H1 (cell line): ENCODE results near the gene ZNF408.

Source experiments
- BACH1 ChIP-seq: IDR thresholded peaks from 2 replicates; pipeline ENCODE4 v1.6.1; 2012; ENCODE audit warnings: low read length, improper control_type of control experiment
- CHD1 ChIP-seq: IDR thresholded peaks from 2 replicates; pipeline ENCODE4 v1.6.1; 2012; ENCODE audit warnings: low read depth, low read length, improper control_type of control experiment
- CHD7 ChIP-seq: fragments of 300-600 bp; sonication (generic); IDR thresholded peaks from 2 replicates; pipeline ENCODE4 v1.7.1; 2012; ENCODE audit warnings: low read length, moderate library complexity, mild to moderate bottlenecking, inconsistent platforms; ENCODE audit not compliant: insufficient replicate concordance
- EP300 ChIP-seq, 2 experiments: IDR thresholded peaks; 1 replicate in 1 of 2; 2 replicates in 1 of 2; pipeline ENCODE4 v1.6.1; 2011 to 2012; ENCODE audit warnings: low read depth in 2 of 2, low read length in 2 of 2, mild to moderate bottlenecking in 2 of 2, borderline replicate concordance in 1 of 2, inconsistent platforms in 1 of 2, moderate library complexity in 1 of 2
- FOSL1 ChIP-seq: IDR thresholded peaks from 2 replicates; pipeline ENCODE4 v1.6.1; 2011; ENCODE audit warnings: mild to moderate bottlenecking, low read depth, low read length, moderate library complexity; ENCODE audit not compliant: insufficient read depth
- JUND ChIP-seq: IDR thresholded peaks from 2 replicates; pipeline ENCODE4 v1.6.1; 2011; ENCODE audit warnings: mild to moderate bottlenecking, improper control_type of control experiment, low read length
- POLR2A ChIP-seq, 2 experiments: IDR thresholded peaks; 1 replicate in 1 of 2; 2 replicates in 1 of 2; pipeline ENCODE4 v1.6.1; 2011; ENCODE audit warnings: low read depth in 2 of 2, low read length in 2 of 2, mild to moderate bottlenecking in 2 of 2; ENCODE audit errors: control extremely low read depth in 1 of 2
- POLR2AphosphoS5 ChIP-seq: IDR thresholded peaks from 2 replicates; pipeline ENCODE4 v1.6.1; 2011; ENCODE audit warnings: low read depth, low read length
- POU5F1 ChIP-seq: IDR thresholded peaks from 2 replicates; pipeline ENCODE4 v1.6.1; 2011; ENCODE audit warnings: low read depth, mild to moderate bottlenecking, low read length, moderate library complexity
- SIN3A ChIP-seq, 2 experiments: IDR thresholded peaks in 1 of 2; conservative IDR thresholded peaks in 1 of 2; 2 replicates each; pipeline ENCODE4 v1.6.1; 2011 to 2012; ENCODE audit warnings: low read length in 2 of 2, improper control_type of control experiment in 1 of 2, low read depth in 1 of 2, mild to moderate bottlenecking in 1 of 2
- YY1 ChIP-seq: IDR thresholded peaks from 2 replicates; pipeline ENCODE4 v1.6.1; 2011; ENCODE audit warnings: low read depth, mild to moderate bottlenecking, low read length
- ZNF274 ChIP-seq: IDR thresholded peaks from 2 replicates; pipeline ENCODE4 v1.7.0; 2012; ENCODE audit warnings: low read length, borderline replicate concordance; ENCODE audit errors: extremely low read depth
- TF ChIP-seq, protein P1 (sequence below), 3 experiments: IDR thresholded peaks; 1 replicate in 2 of 3; 2 replicates in 1 of 3; pipeline versions ENCODE4 v1.5.1 to v1.6.1; 2011; ENCODE audit warnings: low read length in 3 of 3, mild to moderate bottlenecking in 3 of 3, inconsistent platforms in 2 of 3, low read depth in 1 of 3, moderate library complexity in 1 of 3; ENCODE audit not compliant: insufficient read depth in 1 of 3; ENCODE audit errors: control extremely low read depth in 1 of 3
- TF ChIP-seq, protein P2 (sequence below): IDR thresholded peaks from 2 replicates; pipeline ENCODE4 v1.6.1; 2011; ENCODE audit warnings: low read length, improper control_type of control experiment

- TF ChIP-seq SIN3A (conservative IDR thresholded peaks at IDR 0.05 in 1 of 2, IDR thresholded peaks at IDR 0.05 in 1 of 2; ENCODE audit: low read depth in 1 of 2, low read length in 2 of 2) = no peak
- TF ChIP-seq, protein P1, sequence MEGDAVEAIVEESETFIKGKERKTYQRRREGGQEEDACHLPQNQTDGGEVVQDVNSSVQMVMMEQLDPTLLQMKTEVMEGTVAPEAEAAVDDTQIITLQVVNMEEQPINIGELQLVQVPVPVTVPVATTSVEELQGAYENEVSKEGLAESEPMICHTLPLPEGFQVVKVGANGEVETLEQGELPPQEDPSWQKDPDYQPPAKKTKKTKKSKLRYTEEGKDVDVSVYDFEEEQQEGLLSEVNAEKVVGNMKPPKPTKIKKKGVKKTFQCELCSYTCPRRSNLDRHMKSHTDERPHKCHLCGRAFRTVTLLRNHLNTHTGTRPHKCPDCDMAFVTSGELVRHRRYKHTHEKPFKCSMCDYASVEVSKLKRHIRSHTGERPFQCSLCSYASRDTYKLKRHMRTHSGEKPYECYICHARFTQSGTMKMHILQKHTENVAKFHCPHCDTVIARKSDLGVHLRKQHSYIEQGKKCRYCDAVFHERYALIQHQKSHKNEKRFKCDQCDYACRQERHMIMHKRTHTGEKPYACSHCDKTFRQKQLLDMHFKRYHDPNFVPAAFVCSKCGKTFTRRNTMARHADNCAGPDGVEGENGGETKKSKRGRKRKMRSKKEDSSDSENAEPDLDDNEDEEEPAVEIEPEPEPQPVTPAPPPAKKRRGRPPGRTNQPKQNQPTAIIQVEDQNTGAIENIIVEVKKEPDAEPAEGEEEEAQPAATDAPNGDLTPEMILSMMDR (IDR thresholded peaks at IDR 0.05; ENCODE audit: control extremely low read depth in 1 of 3, insufficient read depth in 1 of 3, low read depth in 1 of 3, low read length in 3 of 3) = no peak
- no peak for TF ChIP-seq POLR2AphosphoS5
- no peak for TF ChIP-seq ZNF274
- no peak for TF ChIP-seq YY1
- TF ChIP-seq POLR2A (IDR thresholded peaks at IDR 0.05; ENCODE audit: control extremely low read depth in 1 of 2, low read depth in 2 of 2, low read length in 2 of 2) = no peak
- TF ChIP-seq CHD7 = no peak
- TF ChIP-seq JUND = no peak
- TF ChIP-seq EP300 (IDR thresholded peaks at IDR 0.05; ENCODE audit: borderline replicate concordance in 1 of 2, low read depth in 2 of 2, low read length in 2 of 2) = no peak
- TF ChIP-seq FOSL1 = no peak
- TF ChIP-seq, protein P2, sequence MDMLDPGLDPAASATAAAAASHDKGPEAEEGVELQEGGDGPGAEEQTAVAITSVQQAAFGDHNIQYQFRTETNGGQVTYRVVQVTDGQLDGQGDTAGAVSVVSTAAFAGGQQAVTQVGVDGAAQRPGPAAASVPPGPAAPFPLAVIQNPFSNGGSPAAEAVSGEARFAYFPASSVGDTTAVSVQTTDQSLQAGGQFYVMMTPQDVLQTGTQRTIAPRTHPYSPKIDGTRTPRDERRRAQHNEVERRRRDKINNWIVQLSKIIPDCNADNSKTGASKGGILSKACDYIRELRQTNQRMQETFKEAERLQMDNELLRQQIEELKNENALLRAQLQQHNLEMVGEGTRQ = no peak
- TF ChIP-seq BACH1 = no peak
- TF ChIP-seq CHD1 = no peak
- TF ChIP-seq POU5F1 = no peak
These were observed 22.1 kb upstream of the ZNF408 start for GRCh38 chr11:46678741-46679130.
